Adipocyte (in vitro differentiated cells): ENCODE data around the gene CCDC195.
"Not testable (repeated sequence)": the region's sequence is repeated elsewhere in the genome, so short reads cannot be mapped to it uniquely, and the experiment has no call there.

Experiments used
- DNase-seq: peaks from one replicate; pipeline ENCODE4 v3.0.0-alpha.2; 2015; ENCODE audit warnings: low read depth
- H3K27me3 ChIP-seq: replicated peaks from 2 replicates; pipeline ENCODE4 v1.7.0; 2013; ENCODE audit warnings: mild to moderate bottlenecking, low read length, moderate library complexity; ENCODE audit not compliant: control insufficient read depth, insufficient read depth
- H3K36me3 ChIP-seq: 2 replicates; pipeline ENCODE4 v1.7.0; 2013; ENCODE audit warnings: low read length, mild to moderate bottlenecking, moderate library complexity; ENCODE audit not compliant: control insufficient read depth, insufficient read depth, severe bottlenecking
- H3K4me1 ChIP-seq: 2 replicates; pipeline ENCODE4 v1.7.0; 2013; ENCODE audit warnings: mild to moderate bottlenecking, low read length, moderate library complexity; ENCODE audit not compliant: control insufficient read depth, insufficient read depth
- H3K4me3 ChIP-seq: 2 replicates; pipeline ENCODE4 v1.7.0; 2013; ENCODE audit warnings: mild to moderate bottlenecking, low read length, moderate library complexity
- H3K9ac ChIP-seq: 2 replicates; pipeline ENCODE4 v1.7.0; 2013; ENCODE audit warnings: mild to moderate bottlenecking, low read length, moderate library complexity
- H3K9me3 ChIP-seq: 2 replicates; pipeline ENCODE4 v1.7.0; 2013; ENCODE audit warnings: mild to moderate bottlenecking, low read length, moderate library complexity; ENCODE audit not compliant: control insufficient read depth

CCDC195 gene

DNA sequence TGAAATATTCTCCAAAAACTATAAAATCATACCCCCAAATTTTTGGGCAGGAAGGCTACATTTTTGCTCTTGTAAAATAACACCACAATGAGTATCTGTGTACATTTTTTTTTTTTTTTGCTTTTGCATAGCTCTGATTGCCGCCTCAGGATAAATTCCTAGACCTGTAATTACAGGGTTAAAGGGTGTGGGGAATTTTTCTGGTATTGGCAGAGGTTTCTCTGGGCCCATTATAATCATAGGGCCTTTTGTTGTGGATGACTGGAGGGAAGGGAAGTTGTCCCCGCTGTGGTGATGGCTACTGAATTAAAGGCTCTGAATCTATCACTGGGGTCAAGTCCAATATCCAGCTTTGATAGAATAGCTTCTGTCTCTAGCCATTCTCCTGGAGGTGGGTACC is 26.6 kb downstream of the CCDC195 start:
- no peak for DNase-seq
- H3K27me3 ChIP-seq, result no peaks in the 10 kb centered on the region
- H3K36me3 ChIP-seq, result no peaks in the 10 kb centered on the region
- no peaks in the 10 kb centered on the region for H3K9me3 ChIP-seq
- H3K4me1 ChIP-seq, result peaks cover 3% of the 10 kb centered on the region
- H3K4me3 ChIP-seq, result no peak overlapping the region
- H3K9ac ChIP-seq, result no peak overlapping the region

DNA sequence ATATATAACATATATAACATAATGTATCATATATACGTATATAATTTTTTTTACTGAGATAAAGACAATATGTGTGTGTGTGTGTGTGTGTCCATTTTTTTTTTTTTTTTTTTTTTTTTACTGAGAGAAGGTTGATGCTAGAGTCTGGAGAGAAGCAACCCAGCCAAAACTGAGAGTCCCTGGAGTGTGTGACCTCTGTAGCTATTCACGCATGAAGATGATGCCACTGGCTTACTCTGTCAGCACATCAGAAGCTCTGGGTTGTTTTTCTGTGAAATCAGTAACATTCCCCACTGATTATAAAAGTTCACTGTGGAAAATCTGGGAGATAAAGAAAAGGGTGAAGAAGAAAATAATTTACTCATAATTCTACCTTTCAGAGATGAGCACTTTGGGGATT is 27.2 kb downstream of the CCDC195 start:
- H3K9ac ChIP-seq, result no peak overlapping the region

DNA sequence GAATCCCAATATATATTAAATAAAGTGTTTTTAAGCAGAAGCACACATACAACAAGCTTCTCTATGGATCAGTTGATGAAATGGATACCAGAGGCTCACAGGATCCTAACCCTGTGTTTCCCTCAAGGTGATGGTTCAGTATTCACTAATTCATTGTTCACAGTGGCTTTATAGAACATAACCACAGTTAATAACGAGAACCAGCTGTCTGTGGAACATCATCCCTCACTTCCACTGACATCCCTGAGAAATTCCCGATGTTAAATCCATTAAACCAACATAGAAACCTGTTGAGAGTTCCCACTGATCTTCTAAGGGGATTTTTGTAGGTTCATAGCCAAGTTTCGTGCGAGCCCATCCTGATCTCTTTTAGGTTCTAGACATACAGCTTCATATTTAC is 29.0 kb downstream of the CCDC195 start:
- no peaks in the 10 kb centered on the region for H3K9me3 ChIP-seq
- peaks cover 3% of the 10 kb centered on the region for H3K4me1 ChIP-seq
- DNase-seq, result no peak
- H3K27me3 ChIP-seq, result no peaks in the 10 kb centered on the region
- H3K9ac ChIP-seq, result no peak overlapping the region
- H3K4me3 ChIP-seq, result no peak overlapping the region
- H3K36me3 ChIP-seq, result no peaks in the 10 kb centered on the region

More for the DNA sequence above, 27.2 kb downstream of the CCDC195 start:
- H3K9me3 ChIP-seq, result no peaks in the 10 kb centered on the region
- peaks cover 3% of the 10 kb centered on the region for H3K4me1 ChIP-seq
- no peak for DNase-seq
- H3K36me3 ChIP-seq, result no peaks in the 10 kb centered on the region
- H3K4me3 ChIP-seq, result no peak overlapping the region
- no peaks in the 10 kb centered on the region for H3K27me3 ChIP-seq

DNA sequence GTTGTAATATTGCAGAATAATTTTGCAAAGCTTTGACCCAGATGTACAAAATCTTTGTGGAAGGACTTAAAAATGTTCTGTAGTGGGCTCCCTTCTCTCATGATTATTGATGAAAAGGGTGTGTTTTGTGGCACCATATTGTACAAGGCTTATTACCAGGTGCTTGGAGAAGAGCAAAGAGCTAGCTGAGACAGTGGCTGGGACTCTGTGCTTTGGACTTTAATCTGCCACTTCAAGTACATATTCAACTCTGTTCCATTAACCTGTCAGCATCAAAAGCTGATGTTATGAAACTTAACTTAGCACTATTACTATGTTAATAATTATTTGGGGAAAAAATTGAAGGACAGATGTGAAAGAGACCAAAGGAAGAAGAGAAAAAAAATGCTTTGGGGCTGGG is 31.0 kb downstream of the CCDC195 start:
- Histone ChIP-seq H3K36me3 (no peaks in the 10 kb centered on the region), H3K4me3 (no peak overlapping the region), H3K27me3 (no peaks in the 10 kb centered on the region), H3K9me3 (no peaks in the 10 kb centered on the region), H3K4me1 (peaks cover 3% of the 10 kb centered on the region), H3K9ac (no peak overlapping the region)
- DNase-seq, result no peak

DNA sequence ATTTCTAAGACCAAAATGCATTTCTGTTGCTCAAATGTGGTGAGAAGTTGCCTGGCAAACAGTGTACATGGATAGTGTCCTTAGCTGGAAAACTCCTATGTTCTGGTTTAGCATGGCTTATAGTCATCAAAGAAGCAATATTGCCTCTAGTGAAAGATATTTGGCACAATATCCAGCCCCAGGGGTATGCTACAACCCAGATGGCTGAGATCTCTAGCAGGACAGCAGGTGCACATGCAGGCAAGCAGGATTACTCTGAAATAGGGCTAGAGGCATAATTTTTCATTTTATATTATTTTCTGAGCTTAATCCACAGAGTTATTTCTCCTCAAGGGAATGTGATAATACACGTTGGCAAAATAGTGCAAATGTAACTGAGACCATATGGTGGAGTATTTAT is 34.0 kb downstream of the CCDC195 start:
- Histone ChIP-seq H3K27me3 (no peaks in the 10 kb centered on the region), H3K9ac (no peak overlapping the region), H3K9me3 (no peaks in the 10 kb centered on the region), H3K4me3 (no peak overlapping the region), H3K4me1 (peaks cover 3% of the 10 kb centered on the region), H3K36me3 (no peaks in the 10 kb centered on the region)
- no peak for DNase-seq

DNA sequence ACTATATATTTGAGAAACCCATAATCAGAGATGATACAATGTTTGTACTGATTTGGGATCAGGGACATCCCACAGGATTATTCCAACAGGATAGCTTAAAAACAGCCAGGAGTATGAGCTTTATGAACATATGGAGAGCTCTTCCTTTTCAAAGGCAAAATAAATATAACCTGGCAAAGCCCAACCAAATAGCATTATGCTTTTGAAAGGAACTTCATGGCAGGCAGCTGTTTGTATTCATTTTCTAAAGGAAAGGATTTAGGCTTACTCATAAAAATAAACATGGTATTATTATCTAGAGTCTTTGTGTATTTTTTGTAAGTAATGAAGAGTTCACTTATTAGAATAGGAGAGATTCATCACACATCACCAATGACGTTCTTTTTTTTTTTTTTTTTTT is 44.4 kb downstream of the CCDC195 start:
- no peaks in the 10 kb centered on the region for H3K27me3 ChIP-seq
- no peaks in the 10 kb centered on the region for H3K9me3 ChIP-seq
- H3K4me1 ChIP-seq, result no peaks in the 10 kb centered on the region
- no peak overlapping the region for H3K9ac ChIP-seq
- no peaks in the 10 kb centered on the region for H3K36me3 ChIP-seq
- H3K4me3 ChIP-seq, result no peak overlapping the region
- peak; percentile 45 for DNase-seq

DNA sequence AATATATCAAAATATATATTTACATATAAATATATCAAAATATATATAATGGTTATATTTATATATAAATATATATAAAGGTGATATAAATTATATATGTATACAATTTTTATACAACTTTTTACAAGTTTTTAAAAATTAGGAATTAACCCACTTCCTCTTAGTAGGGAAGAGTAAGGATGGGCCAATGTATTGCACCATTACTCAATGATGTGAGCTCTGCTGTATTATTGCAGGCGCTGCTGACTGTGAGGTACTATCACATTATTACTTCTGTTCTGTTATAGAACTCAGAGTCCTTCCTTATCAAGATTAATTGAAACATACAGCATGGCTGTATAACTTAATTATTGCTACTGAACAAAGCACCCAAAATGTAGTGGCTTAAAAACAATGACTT is 46.0 kb downstream of the CCDC195 start:
- Histone ChIP-seq H3K4me1 (no peaks in the 10 kb centered on the region), H3K36me3 (no peaks in the 10 kb centered on the region), H3K4me3 (no peak overlapping the region), H3K9ac (no peak overlapping the region), H3K9me3 (no peaks in the 10 kb centered on the region), H3K27me3 (no peaks in the 10 kb centered on the region)
- no peak for DNase-seq

DNA sequence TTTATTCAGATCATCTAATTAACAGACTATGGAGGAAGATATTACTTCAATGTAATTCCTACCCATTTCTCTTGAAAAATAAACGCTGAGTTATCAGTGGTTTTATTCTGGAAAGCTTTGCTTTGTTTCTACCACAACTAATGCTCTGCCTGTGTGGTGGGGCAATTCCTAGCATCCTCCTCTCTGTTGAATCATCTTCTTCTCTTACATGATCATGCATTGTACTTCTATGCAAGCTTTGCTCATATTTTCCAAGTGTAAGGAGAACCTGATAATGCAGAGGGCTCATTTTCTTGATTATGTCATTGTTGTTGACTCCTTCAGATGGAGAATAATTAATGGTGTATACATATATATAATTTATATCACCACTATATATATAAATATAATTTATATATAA is 46.7 kb downstream of the CCDC195 start:
- Histone ChIP-seq H3K4me3 (no peak overlapping the region), H3K36me3 (no peaks in the 10 kb centered on the region), H3K27me3 (no peaks in the 10 kb centered on the region), H3K9ac (no peak overlapping the region), H3K4me1 (no peaks in the 10 kb centered on the region), H3K9me3 (no peaks in the 10 kb centered on the region)
- DNase-seq, result peak; percentile 18

DNA sequence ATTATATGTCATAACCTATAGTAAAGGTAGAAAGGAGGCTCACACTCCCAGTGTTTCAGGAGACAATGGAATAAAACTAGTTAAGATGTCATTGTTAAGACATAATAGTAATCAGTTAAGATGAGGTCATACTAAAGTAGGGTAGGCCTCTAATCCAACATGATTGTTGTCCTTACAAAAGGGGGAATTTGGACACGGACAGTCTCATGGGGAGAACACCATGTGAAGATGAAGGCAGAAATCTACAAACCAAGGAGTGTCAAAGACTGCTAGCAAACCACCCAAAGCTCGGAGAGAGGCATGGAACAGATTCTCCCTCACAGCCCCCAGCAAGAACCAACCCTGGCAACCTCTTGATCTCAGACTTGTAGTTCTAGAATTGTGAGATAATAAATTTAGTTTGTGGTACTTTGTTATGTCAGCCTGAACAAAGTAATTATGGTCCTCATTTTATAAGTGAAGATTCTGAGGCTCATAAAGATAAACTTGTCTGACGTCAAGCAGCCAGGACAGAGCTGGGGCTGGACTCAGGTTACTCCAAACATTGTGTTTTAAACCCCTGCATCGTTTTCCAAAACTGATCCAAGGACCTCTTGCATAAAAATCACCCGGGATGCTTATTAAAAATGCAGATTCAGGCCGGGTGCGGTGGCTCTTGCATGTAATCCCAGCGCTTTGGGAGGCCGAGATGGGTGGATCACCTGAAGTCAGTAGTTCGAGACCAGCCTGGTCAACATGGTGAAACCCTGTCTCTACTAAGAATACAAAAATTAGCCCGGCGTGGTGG is 47.8 kb downstream of the CCDC195 start:
- H3K9me3 ChIP-seq, result peaks cover 6% of the 10 kb centered on the region
- no peaks in the 10 kb centered on the region for H3K36me3 ChIP-seq

DNA sequence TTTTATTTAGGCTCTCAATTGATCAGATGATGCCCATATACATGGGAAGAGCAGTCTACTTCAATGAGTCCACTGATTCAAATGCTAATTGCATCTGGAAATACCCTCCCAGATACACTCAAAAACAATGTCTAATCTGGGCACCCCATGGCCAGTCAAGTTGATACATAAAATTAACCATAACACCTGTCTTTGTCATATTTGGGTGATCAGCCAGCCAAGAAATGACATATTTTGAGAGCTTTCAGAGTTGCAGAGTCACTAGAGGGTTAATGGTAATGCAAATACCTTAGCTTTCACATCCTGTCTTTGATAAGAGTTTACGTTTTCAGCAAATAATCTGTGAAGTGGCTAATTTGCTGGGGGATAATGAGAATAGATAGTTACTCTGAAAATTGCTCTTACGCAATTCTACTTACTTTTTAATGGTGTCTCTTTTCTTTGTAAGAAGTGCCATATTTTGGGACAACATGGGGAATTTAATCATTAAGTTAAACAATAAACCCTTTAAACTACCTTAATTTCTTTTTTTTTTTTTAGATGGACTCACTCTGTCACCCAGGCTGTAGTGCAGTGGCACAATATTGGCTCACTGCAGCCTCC is 49.1 kb downstream of the CCDC195 start:
- no peak overlapping the region for H3K9ac ChIP-seq
- H3K36me3 ChIP-seq, result no peaks in the 10 kb centered on the region
- H3K4me1 ChIP-seq, result no peaks in the 10 kb centered on the region
- no peak for DNase-seq
- H3K27me3 ChIP-seq, result no peaks in the 10 kb centered on the region
- no peak overlapping the region for H3K4me3 ChIP-seq
- H3K9me3 ChIP-seq, result peaks cover 8% of the 10 kb centered on the region

More for the DNA sequence above, 47.8 kb downstream of the CCDC195 start:
- DNase-seq, result no peak
- Histone ChIP-seq H3K4me3 (no peak overlapping the region), H3K27me3 (no peaks in the 10 kb centered on the region), H3K9ac (no peak overlapping the region), H3K4me1 (no peaks in the 10 kb centered on the region)

DNA sequence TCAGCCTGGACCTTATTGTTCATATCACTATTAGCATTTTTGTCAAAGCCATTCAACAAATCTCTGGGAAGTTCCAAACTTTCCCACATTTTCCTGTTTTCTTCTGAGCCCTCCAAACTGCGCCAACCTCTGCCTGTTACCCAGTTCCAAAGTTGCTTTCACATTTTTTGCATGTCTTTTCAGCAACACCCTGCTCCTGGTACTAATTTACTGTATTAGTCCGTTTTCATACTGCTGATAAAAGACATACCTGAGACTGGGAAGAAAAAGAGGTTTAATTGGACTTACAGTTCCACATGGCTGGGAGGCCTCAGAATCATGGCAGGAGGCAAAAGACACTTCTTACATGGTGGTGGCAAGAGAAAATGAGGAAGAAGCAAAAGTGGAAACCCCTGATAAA is 52.8 kb downstream of the CCDC195 start:
- H3K36me3 ChIP-seq, H3K9ac ChIP-seq, H3K27me3 ChIP-seq, DNase-seq, H3K4me3 ChIP-seq, H3K9me3 ChIP-seq: not testable (repeated sequence)
- H3K4me1 ChIP-seq, result peaks cover 13% of the 10 kb centered on the region
